ENCODE results near the gene NCAM1.

- no peak for TF ChIP-seq GATA2 (IDR thresholded peaks at IDR 0.05; ENCODE audit: insufficient read depth, insufficient read length, low read depth, low read length)
- no peak for TF ChIP-seq POLR2AphosphoS5 (IDR thresholded peaks at IDR 0.05; ENCODE audit: insufficient read depth, low read depth, low read length)
These were observed 2.5 kb upstream of the NCAM1 start for GRCh38 chr11:112958670-112959069.

Measured in endothelial cell of umbilical vein (primary cell).